Measurements from ENCODE around the gene IFI44L. TPM values are rescaled to one million over a fixed set of nuclear protein-coding genes. Genes with fewer than 3 reads are reported as not detected.
A peak's percentile ranks its signal among the peaks of the same experiment; 100 is the strongest.

The IFI44L gene
- polyA plus RNA-seq, 1 donor = 1.0 TPM

DNA sequence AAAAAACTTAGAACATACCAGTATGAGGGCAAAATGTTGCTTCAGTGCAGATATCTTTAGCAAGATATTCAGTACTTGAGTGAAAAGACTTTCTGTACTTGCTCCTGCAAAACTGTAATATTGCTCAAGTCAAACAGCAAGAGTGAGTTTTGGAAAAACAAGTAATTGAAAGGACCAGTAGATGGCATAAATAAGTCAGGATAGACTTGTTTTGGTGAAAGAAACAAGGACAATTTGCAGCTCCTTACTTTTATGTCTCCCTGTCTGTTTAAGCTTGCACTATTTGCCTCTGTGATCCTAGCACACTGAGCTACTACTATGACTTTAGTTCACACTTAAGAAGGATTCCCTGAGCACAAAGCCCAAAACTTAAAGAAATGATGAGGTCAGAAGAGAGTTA lies 68.4 kb downstream of the IFI44L start:
- peak; percentile 17 for DNase-seq (ENCODE audit: low read depth)

DNA sequence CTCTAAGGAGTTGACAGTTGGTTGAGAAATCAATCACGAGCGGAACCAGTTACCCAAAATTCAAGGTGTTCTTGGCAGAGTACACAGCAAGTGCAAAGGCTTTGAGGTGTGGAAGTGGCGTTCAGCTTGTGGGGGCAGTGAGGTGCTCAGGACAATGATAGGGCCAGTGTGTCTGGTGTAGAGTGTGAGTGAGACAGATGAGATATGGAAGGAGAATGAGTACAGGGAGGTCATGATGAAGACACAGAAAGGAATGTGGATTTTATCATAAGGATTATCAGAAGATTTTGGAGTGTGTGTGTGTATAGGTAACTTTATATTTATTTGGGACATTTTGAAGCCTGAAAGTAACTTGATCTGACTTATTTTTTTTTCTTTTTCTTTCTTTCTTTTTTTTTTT lies 70.3 kb downstream of the IFI44L start:
- no peak for DNase-seq (ENCODE audit: low read depth)

- DNase-seq (ENCODE audit: low read depth) = no peak
Observed at GRCh38 chr1:78691995-78692747, 71.9 kb downstream of the IFI44L start.

Other genes starting within 250 kb of the IFI44L start
- gene PTGFR, start 129.5 kb upstream of the IFI44L start, polyA plus RNA-seq (ENCODE audit: insufficient read length) = 27.1 TPM
- 6.5 TPM for gene IFI44, start 29.4 kb downstream of the IFI44L start, polyA plus RNA-seq (ENCODE audit: insufficient read length)